ENCODE data around the gene ZFHX3. TPM values are rescaled to one million over a fixed set of nuclear protein-coding genes. Genes with fewer than 3 reads are reported as not detected.
A peak's percentile ranks its signal among the peaks of the same experiment; 100 is the strongest.

The ZFHX3 gene
- total and polyA plus RNA-seq, 2 experiments from 2014 or later: 6.7 to 12.2 TPM

- H3K36me3 ChIP-seq: no peaks in the 10 kb centered on the region
- H3K27ac ChIP-seq: peak overlapping the region; percentile 74
- peaks cover 55% of the 10 kb centered on the region for H3K4me1 ChIP-seq (ENCODE audit: low read depth)
- TF ChIP-seq, protein P1, sequence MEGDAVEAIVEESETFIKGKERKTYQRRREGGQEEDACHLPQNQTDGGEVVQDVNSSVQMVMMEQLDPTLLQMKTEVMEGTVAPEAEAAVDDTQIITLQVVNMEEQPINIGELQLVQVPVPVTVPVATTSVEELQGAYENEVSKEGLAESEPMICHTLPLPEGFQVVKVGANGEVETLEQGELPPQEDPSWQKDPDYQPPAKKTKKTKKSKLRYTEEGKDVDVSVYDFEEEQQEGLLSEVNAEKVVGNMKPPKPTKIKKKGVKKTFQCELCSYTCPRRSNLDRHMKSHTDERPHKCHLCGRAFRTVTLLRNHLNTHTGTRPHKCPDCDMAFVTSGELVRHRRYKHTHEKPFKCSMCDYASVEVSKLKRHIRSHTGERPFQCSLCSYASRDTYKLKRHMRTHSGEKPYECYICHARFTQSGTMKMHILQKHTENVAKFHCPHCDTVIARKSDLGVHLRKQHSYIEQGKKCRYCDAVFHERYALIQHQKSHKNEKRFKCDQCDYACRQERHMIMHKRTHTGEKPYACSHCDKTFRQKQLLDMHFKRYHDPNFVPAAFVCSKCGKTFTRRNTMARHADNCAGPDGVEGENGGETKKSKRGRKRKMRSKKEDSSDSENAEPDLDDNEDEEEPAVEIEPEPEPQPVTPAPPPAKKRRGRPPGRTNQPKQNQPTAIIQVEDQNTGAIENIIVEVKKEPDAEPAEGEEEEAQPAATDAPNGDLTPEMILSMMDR (IDR thresholded peaks at IDR 0.05; ENCODE audit: low read depth, low read length): no peak
- no peak overlapping the region for H3K4me3 ChIP-seq
- no peaks in the 10 kb centered on the region for H3K27me3 ChIP-seq
- no peak for DNase-seq (ENCODE audit: low read depth in 1 of 2, low spot score in 1 of 2)
- no peaks in the 10 kb centered on the region for H3K9me3 ChIP-seq (ENCODE audit: low read depth)
These were observed 4.0 kb downstream of the ZFHX3 start for GRCh38 chr16:73043828-73044467.

DNA sequence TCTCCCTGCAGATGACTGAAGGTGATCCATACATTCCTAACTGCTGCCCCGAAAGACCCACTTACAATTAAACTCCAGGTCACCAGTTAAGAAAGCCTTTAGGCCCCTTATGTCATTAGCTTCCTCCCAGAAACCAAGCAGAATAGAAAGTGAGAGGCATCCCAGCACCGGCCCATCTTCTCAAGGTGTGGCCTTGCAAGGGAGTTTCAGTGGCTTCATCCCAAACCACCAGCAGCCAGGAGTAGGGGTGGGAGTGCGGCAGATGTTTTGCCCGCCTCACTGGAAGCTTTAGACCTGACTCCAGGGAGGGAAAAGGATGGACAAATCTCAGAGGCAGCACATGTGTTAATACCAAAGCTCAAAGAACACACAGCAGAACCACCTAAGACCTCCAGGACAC, 5.1 kb downstream of the ZFHX3 start:
- peaks cover 57% of the 10 kb centered on the region for H3K4me1 ChIP-seq (ENCODE audit: low read depth)

DNA sequence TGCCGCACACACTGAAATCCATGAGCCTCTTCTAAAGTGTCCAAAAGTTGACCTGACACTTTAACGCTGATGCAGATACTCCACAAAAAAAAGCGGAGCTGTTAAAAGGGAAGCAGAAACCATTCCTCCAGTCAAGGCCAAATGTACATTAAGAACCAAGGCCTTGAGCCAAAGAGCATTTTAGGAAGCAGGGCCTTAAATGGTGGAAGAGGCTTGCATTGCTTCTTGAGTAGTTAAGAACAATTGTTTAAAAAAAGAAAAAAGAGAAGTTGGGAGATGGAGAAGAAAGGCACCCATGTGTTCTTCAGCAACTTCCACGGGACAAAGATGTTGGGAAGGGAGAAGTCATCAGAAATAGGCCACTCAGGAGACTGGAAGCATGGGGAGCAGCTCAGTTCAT, 6.3 kb downstream of the ZFHX3 start:
- no peak for DNase-seq (ENCODE audit: low read depth in 1 of 2, low spot score in 1 of 2)
- Histone ChIP-seq H3K9me3 (ENCODE audit: low read depth) (no peaks in the 10 kb centered on the region), H3K4me1 (ENCODE audit: low read depth) (peaks cover 62% of the 10 kb centered on the region), H3K36me3 (no peaks in the 10 kb centered on the region), H3K27ac (no peak overlapping the region), H3K27me3 (no peaks in the 10 kb centered on the region), H3K4me3 (no peak overlapping the region)
- TF ChIP-seq, protein P1 (IDR thresholded peaks at IDR 0.05; ENCODE audit: low read depth, low read length): no peak

More for the DNA sequence above, 5.1 kb downstream of the ZFHX3 start:
- Histone ChIP-seq H3K27me3 (no peaks in the 10 kb centered on the region), H3K9me3 (ENCODE audit: low read depth) (no peaks in the 10 kb centered on the region), H3K36me3 (no peaks in the 10 kb centered on the region), H3K27ac (peak overlapping the region; percentile 74), H3K4me3 (no peak overlapping the region)
- DNase-seq (ENCODE audit: low read depth in 1 of 2, low spot score in 1 of 2): no peak
- TF ChIP-seq, protein P1 (IDR thresholded peaks at IDR 0.05; ENCODE audit: low read depth, low read length): no peak

DNA sequence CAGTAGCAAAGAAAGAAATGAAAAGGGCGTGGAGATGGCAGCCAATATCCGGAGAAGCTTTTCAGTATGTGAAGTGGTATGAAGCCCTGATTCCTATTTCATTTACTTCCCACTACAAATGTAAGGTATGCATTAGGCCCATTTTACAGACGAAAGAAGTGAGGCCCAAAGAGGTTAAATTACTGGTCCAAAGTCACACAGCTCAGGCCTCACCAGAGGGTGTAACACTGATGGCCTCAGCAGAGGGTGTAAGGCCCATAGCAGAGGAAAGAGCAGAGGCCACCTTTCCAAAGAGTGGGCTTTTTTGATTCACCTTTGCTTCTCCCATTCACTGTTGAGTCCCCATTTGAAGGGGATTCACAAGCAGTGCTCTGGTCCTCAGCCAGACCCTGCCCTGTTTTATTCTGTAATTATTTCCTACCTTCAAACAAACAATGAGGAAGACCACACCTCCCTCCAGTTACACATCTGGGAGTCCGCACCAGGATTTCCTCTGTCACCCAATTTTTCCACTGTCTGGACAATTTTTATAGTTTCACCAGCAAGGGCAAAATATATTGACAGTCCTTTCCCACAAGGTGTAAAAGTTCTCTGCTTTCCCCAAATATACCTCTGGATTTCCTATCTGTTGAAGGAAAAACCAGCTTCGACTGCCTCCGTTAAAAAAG, 7.1 kb downstream of the ZFHX3 start:
- Histone ChIP-seq H3K36me3 (no peaks in the 10 kb centered on the region), H3K9me3 (ENCODE audit: low read depth) (no peaks in the 10 kb centered on the region), H3K27ac (no peak overlapping the region), H3K4me3 (no peak overlapping the region), H3K27me3 (no peaks in the 10 kb centered on the region), H3K4me1 (ENCODE audit: low read depth) (peaks cover 62% of the 10 kb centered on the region)
- no peak for DNase-seq (ENCODE audit: low read depth in 1 of 2, low spot score in 1 of 2)
- TF ChIP-seq, protein P1 (IDR thresholded peaks at IDR 0.05; ENCODE audit: low read depth, low read length): no peak

DNA sequence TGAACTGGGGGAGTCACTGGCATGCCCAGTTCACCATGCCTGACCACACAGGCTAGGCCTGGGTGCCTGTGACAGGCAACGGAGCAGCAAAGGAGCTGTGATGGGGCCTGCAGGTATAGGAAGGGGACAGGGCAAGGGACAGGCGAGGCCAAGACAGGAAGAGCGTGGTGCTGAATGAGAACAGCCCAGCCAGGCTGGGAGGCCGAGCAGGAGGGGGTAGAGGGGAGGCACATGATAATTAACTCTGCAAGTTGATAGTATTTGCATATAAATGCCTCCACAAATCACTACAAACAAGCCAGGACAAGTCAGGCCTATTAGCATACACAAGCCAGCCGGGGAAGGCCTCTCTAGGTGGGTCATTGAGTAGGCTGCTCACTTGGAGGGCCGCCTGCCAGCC, 7.8 kb downstream of the ZFHX3 start:
- peaks cover 66% of the 10 kb centered on the region for H3K4me1 ChIP-seq (ENCODE audit: low read depth)
- no peak overlapping the region for H3K27ac ChIP-seq
- no peaks in the 10 kb centered on the region for H3K27me3 ChIP-seq
- no peaks in the 10 kb centered on the region for H3K36me3 ChIP-seq
- no peak overlapping the region for H3K4me3 ChIP-seq
- no peaks in the 10 kb centered on the region for H3K9me3 ChIP-seq (ENCODE audit: low read depth)
- TF ChIP-seq, protein P1 (IDR thresholded peaks at IDR 0.05; ENCODE audit: low read depth, low read length): no peak
- no peak for DNase-seq (ENCODE audit: low read depth in 1 of 2, low spot score in 1 of 2)

All from cardiac muscle cell (in vitro differentiated cells and primary cell).